Measurements from ENCODE around the gene F2RL3. TPM values are rescaled to one million over a fixed set of nuclear protein-coding genes. Genes with fewer than 3 reads are reported as not detected.

F2RL3 gene
- total and polyA plus RNA-seq, 9 of the 15 experiments (the other 6 are each of a cell fraction or from before 2014, with no cell fraction given) = 1.4 to 27.6 (median 11.9) TPM

DNA sequence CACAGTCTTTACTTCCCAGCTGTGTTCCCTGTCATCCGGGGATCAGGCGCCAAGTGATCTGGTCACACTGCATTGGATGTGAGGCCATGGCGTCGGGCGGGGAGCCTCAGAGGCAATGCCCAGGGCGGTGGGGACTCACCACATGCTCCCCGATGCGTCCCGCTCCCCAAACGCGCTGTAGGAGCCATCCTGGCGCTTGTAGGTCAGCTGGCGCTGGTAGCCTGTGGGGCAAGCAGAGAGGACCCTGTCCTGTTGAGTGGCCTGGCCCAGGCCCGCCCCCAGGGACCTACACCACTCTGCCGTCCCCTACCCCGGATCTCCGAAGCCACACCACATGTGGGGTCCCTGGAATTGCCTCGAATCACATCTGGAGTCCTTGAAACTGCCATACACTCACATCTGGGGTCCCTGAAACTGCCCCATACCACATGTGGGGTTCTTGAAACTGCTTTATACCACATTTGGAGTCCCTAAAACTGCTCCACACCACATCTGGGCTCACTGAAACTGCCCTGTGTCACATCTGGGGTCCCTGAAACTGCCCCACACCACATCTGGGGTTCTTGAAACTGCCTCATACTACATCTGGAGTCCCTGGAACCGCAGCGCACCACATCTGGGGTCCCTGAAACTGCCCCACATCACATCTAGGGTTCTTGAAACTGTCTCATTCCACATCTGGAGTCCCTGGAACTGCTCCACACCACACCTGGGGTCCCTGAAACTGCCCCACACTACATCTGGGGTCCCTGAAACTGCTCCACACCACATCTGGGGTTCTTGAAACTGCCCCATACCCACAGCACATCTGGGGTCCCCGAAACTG, 33.2 kb downstream of the F2RL3 start:
- BruUV-seq (replicated peaks) = no TSS peak
- peak overlapping the region; percentile 59; the same call in 1 of the 2 replicates for H3K4me2 ChIP-seq (ENCODE audit: insufficient read depth, low read length)
- intact Hi-C loops (cut with micrococcal nuclease) = no loop called here
- TF ChIP-seq EWSR1 (IDR thresholded peaks at IDR 0.05; ENCODE audit: borderline replicate concordance, low read depth, partially characterized antibody) = no peak
- TF ChIP-seq ZSCAN29 (IDR thresholded peaks at IDR 0.05) = peak; percentile 93
- TF ChIP-seq, protein P1, sequence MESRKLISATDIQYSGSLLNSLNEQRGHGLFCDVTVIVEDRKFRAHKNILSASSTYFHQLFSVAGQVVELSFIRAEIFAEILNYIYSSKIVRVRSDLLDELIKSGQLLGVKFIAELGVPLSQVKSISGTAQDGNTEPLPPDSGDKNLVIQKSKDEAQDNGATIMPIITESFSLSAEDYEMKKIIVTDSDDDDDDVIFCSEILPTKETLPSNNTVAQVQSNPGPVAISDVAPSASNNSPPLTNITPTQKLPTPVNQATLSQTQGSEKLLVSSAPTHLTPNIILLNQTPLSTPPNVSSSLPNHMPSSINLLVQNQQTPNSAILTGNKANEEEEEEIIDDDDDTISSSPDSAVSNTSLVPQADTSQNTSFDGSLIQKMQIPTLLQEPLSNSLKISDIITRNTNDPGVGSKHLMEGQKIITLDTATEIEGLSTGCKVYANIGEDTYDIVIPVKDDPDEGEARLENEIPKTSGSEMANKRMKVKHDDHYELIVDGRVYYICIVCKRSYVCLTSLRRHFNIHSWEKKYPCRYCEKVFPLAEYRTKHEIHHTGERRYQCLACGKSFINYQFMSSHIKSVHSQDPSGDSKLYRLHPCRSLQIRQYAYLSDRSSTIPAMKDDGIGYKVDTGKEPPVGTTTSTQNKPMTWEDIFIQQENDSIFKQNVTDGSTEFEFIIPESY (CRISPR knock-in tag; IDR thresholded peaks at IDR 0.05) = peak; percentile 82
- TF ChIP-seq MIER1 (IDR thresholded peaks at IDR 0.05; ENCODE audit: low read depth) = peak; percentile 100
- peak; percentile 19 for TF ChIP-seq ZNF121 (CRISPR knock-in tag; conservative IDR thresholded peaks at IDR 0.05)
- peak; percentile 24 for TF ChIP-seq DACH1 (IDR thresholded peaks at IDR 0.05; ENCODE audit: partially characterized antibody)
- peak; percentile 19 to 27; a peak in 1 of 4 replicates for TF ChIP-seq TRIM24 (IDR thresholded peaks at IDR 0.05)
- TF ChIP-seq ADNP (tag; IDR thresholded peaks at IDR 0.05) = 0 out of 2 replicates have a peak, but pooled peaks have one; percentile 28
- peak; percentile 100 for TF ChIP-seq PTBP1 (IDR thresholded peaks at IDR 0.05; ENCODE audit: low read depth, low read length)
- TF ChIP-seq RBM25 (IDR thresholded peaks at IDR 0.05; ENCODE audit: low read depth, low read length, severe bottlenecking) = peak; percentile 89
- TF ChIP-seq BCOR (IDR thresholded peaks at IDR 0.05) = peak; percentile 60; the same call in 1 of the 2 replicates
- peak; percentile 98 for TF ChIP-seq PHF21A (IDR thresholded peaks at IDR 0.05; ENCODE audit: borderline replicate concordance, low read depth)
- TF ChIP-seq, protein P2, sequence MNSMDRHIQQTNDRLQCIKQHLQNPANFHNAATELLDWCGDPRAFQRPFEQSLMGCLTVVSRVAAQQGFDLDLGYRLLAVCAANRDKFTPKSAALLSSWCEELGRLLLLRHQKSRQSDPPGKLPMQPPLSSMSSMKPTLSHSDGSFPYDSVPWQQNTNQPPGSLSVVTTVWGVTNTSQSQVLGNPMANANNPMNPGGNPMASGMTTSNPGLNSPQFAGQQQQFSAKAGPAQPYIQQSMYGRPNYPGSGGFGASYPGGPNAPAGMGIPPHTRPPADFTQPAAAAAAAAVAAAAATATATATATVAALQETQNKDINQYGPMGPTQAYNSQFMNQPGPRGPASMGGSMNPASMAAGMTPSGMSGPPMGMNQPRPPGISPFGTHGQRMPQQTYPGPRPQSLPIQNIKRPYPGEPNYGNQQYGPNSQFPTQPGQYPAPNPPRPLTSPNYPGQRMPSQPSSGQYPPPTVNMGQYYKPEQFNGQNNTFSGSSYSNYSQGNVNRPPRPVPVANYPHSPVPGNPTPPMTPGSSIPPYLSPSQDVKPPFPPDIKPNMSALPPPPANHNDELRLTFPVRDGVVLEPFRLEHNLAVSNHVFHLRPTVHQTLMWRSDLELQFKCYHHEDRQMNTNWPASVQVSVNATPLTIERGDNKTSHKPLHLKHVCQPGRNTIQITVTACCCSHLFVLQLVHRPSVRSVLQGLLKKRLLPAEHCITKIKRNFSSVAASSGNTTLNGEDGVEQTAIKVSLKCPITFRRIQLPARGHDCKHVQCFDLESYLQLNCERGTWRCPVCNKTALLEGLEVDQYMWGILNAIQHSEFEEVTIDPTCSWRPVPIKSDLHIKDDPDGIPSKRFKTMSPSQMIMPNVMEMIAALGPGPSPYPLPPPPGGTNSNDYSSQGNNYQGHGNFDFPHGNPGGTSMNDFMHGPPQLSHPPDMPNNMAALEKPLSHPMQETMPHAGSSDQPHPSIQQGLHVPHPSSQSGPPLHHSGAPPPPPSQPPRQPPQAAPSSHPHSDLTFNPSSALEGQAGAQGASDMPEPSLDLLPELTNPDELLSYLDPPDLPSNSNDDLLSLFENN (IDR thresholded peaks at IDR 0.05; ENCODE audit: low read depth in 2 of 2, low read length in 2 of 2) = 0 out of 4 replicates have a peak, but pooled peaks of 1 of the 2 experiments have one; percentile 6
- no peak for TF ChIP-seq DNMT1 (IDR thresholded peaks at IDR 0.05)
- no peak for TF ChIP-seq POU5F1 (IDR thresholded peaks at IDR 0.05; ENCODE audit: borderline replicate concordance, low read depth, low read length, partially characterized antibody)

More for the DNA sequence above, 33.2 kb downstream of the F2RL3 start:
- Histone ChIP-seq H2AFZ (ENCODE audit: low read depth, low read length) (peak overlapping the region; percentile 84), H4K20me1 (replicated peaks; ENCODE audit: control insufficient read depth, insufficient read depth, low read length) (no peaks in the 10 kb centered on the region), H3K4me3 (no peak overlapping the region), H3K9me3 (replicated peaks; ENCODE audit: control insufficient read depth, insufficient read depth, low read depth, low read length) (0 out of 2 replicates have a peak, but pooled peaks cover 4% of the 10 kb centered on the region), H3K4me1 (replicated peaks in 1 of 2; ENCODE audit: control insufficient read depth in 2 of 2, insufficient read depth in 2 of 2, low read length in 2 of 2) (peaks cover 17 to 32% of the 10 kb centered on the region in 2 experiments; a peak in 4 of 5 replicates), H3K36me3 (ENCODE audit: control insufficient read depth, insufficient read depth, low read length) (no peaks in the 10 kb centered on the region), H3K9me1 (ENCODE audit: control insufficient read depth, insufficient read depth, low read length) (no peaks in the 10 kb centered on the region), H3K79me2 (ENCODE audit: control insufficient read depth, insufficient read depth, low read length) (no peaks in the 10 kb centered on the region), H3K27me3 (ENCODE audit: control insufficient read depth in 2 of 2, insufficient read depth in 2 of 2, low read length in 2 of 2) (peaks cover 1 to 5% of the 10 kb centered on the region in 2 experiments; a peak in 2 of 5 replicates), H3K27ac (ENCODE audit: extremely low read depth, low read depth, low read length) (no peak overlapping the region), H3K9ac (ENCODE audit: insufficient read depth in 1 of 2, low read depth in 2 of 2, low read length in 2 of 2) (peak overlapping the region in 1 of 2 experiments; percentile 38; a peak in 3 of 4 replicates)
- ATAC-seq = peak; percentile 18
- in situ Hi-C loops (cut with MboI) = no loop called here
- ChIA-PET POLR2A (interaction anchor here (0.6 kb wide), 1 partner anchor 691 kb away, joined by 3 read pairs; no protein-coding TSS in a partner anchor), CTCF (ENCODE audit: low intra/inter-chr PET ratio) (no interaction called here)
- peak; percentile 70 for FAIRE-seq
- DNase-seq (ENCODE audit: extremely low read depth in 1 of 4, low spot score in 3 of 4) = peak in 3 of 4 experiments; percentile 19 to 55 (median 39)
- 63% methylated on average over 15 of the region's 21 CpGs for WGBS (ENCODE audit: insufficient coverage, low coverage, missing lambda C conversion rate)
